NAMALWA (cell line): ENCODE data around the gene VIT.

ENCODE experiments used
- DNase-seq: peaks from one replicate; pipeline ENCODE4 v3.0.0-alpha.2; 2015; ENCODE audit warnings: low spot score

The VIT gene

DNA sequence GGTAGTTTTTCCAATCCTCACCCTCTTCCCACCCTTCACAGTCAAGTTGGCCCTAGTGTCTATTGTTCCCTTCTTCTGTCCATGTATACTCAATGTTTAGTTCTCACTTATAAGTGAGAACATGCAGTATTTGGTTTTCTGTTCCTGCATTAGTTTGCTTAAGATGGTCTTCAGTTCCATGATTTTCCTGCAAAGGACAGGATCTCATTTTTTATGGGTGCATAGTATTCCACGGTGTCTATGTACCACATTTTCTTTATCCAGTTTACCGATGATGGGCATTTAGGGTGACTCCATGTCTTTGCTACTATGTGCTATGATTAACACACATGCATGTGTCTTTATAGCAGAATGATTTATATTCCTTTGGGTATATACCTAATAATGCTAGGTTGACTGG, 165.4 kb downstream of the VIT start:
- no peak for DNase-seq
